Activated naive CD4-positive, alpha-beta T cell (primary cell): ENCODE measurements around the gene WLS.

ENCODE experiments used
- DNase-seq, 4 experiments: peaks; one replicate each; lab custom pipeline; 2025; lab: John Stamatoyannopoulos, UW

The WLS gene

GRCh38 chr1:68228851-68229250 is 3.5 kb downstream of the WLS start:
- no peak for DNase-seq

- no peak for DNase-seq
These were observed 4.7 kb downstream of the WLS start for GRCh38 chr1:68227598-68227997.

- no peak for DNase-seq
These were observed 6.5 kb downstream of the WLS start for GRCh38 chr1:68225781-68226180.

DNA sequence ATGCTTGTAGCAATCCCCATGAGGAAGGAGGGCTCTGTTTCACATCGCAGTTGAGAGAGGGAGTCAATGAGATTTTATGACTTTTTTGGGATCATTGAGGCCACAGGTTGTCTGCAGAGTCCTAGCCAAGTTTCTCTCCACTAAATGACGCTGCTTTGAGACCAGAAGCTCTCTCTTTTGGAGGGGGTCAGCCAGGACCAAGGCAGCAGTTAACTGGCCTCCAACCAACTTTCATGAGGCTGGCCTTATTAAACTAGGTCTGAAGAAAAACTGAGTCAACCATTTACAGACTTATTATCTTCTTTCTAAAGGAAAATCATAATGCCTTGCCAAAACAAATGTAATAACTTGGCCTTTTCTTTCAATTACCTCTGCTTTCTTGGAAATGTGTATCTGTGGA is 8.6 kb downstream of the WLS start:
- DNase-seq = no peak

- no peak for DNase-seq
These were observed 10.3 kb downstream of the WLS start for GRCh38 chr1:68221980-68222373.

DNA sequence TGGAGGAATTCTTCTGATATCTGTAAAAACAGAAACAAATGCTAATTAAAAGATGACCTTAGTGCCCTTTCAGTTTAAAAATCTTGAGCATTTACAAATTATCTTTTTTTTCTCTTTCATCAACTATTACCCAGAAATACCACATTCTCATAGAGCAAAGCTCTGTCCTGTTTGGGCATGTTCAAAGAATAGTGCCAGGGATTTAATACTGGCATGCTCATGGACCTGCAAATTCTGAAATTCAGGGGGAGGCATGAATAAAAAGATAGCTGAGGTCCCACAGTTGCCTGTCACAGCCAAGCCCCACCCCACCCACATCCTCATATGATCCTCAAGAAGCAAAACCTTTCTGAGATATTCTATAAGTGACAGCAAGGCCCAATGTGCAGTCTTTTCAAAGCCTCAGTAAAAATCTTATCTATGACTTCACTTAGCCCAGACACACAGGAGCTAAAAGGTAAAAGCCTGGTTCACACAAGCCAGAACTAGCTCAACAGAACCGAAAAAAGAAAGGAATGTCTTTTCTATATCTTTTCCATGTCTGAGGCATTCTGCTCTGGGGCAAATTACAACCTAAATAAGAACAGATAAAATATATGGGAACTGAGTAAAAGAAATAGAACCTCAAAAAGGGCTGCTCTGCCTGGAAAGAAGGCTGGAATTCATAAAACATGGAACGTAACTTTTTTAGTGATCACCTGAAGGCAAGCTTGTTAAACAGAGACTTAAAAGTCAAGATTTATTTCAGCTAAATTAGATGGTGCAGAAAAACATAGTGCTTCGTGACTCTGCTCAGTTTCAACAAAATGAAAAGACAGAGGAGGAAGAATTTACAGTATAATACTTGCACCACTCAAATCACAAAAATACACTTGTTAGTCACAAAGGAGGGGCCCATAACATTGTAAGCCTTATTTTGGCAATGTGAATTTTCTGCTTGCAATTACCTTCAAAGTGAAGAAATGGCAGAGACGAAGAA is 11.0 kb downstream of the WLS start:
- DNase-seq = no peak

DNA sequence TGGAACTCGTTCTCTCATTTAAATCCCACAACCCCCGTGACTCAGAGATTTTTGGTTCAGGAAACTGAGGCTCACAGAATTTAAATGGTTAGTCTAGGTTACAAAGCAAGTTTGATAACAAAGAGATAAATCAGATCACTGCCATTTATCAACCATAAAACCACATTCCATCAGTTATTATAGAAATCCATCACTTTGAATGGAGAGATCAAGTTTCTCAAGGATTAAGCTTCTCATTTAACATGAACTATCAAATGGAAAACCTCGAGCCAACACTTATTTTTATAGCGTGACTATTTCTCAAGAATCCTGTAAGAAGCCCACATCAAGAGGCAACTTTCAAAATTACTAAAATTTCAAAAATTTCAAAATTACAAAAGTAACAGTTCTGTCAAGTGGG is 11.9 kb downstream of the WLS start:
- DNase-seq = no peak

GRCh38 chr1:68218490-68218889 is 13.8 kb downstream of the WLS start:
- DNase-seq = no peak

DNA sequence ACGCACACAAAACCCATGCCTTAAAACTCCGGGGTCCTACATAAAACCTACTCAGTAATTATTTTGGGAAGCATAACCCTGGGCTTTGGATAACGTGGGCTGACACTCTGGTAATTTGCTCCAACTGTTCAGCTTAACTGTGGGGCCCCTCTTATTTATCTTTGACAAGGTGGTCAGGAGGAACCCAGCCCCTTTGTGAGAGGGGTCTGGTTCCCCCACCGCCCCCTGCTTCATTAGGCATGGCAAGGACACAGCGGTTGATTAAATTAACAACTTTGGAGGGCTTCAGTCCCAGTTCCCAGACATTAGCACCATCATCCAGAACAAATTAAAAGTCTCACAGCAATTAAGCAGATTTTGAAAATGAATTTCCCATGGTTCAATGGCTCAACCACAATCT is 14.7 kb downstream of the WLS start:
- no peak for DNase-seq

- DNase-seq = no peak
These were observed 15.2 kb downstream of the WLS start for GRCh38 chr1:68217060-68217554.

DNA sequence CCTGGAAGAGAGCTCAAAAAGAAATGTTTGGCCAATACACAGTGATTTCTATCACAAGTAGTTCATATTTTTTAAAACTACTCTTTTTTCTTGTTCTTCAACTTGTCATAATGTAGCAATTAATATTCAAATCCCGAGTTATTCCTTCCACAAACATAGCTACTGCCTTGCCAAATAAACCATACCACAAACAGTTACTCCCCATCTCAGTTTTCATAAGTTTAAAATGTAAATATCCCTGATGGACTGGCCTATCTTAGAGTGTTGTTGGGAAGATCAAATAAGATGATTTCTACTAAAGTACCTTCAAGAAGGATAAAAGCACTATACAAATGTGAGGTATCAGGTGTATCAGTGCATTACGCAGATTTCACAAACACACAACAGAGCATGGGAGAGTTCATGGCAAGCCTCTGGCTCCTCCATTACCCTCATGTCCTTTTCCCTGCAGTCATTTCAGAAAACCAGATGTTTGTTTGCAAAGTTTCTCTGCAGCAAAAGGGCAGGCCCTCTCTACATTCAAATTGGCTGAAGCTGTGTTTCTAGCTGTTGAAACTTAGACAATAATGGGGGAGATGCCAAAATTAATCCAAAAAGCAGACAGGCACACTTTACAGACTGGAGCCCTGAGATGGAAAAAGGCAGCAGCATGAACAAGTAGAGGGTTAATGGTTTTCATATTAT is 16.1 kb downstream of the WLS start:
- no peak for DNase-seq

DNA sequence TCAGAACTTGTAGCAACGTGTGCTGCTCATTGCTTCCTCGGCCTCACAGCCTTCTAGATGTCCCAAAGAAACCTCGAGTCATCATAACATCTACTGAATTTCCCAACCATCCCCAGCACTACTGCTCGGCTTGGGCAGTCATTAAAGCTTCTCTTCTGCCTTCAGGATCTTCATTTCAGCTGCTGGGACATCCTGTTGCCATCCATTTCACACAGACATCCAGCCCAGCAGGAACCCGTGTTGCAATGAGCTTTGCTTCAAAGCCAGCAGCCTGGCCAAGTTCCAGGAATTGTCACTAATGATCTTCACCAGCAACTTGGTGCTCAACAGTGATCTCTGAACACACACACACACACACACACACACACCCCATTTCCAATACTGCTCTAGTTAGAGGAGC is 18.5 kb downstream of the WLS start:
- no peak for DNase-seq

DNA sequence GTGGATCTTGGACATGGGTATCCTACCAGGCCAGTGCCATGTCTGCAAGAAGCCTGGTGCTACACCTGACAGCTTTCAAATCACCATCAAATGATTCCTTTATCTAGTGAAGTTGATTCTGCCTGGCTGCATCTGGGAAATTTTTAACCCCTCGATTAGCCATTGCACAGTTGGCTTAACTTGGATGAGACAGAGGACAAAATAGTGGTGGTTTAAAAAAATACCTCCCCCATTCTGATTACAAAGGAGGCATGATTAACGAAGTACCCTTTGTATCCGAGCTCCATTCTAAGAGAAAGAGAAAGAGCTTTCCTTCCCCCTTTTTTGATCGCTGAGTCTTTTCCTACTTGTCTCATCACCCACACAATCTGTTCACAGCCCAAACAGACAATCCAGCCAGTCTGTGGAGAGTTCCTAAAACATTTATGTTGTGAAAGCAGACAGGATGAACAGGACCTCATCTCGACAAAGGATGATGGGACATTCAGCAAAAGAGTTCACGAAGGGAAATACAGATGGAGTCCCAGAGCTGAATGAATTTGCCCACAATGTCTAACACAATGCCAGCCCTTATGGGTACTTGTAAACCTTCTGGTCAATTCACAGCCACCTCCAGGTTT is 20.5 kb downstream of the WLS start:
- DNase-seq = no peak

- no peak for DNase-seq
These were observed 21.5 kb downstream of the WLS start for GRCh38 chr1:68210829-68211228.

DNA sequence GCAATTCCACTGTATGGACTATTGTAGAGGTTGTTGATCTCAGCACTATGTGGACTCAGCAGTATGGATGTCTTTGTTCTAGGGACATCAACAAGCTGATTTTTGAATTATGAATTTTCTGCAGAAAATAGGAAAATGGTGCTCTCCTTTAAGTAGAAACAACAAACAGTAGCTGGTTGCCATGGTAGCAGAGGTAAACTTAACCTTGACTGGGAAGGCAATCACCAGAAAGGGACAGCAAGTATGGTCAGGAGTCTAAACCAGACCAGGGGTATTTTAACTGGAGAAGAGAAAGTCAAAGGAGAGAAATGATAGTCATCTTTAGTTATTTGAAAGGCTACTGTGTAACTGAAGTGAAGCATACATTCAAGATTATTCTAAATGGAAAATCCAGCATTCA is 22.3 kb downstream of the WLS start:
- no peak for DNase-seq

DNA sequence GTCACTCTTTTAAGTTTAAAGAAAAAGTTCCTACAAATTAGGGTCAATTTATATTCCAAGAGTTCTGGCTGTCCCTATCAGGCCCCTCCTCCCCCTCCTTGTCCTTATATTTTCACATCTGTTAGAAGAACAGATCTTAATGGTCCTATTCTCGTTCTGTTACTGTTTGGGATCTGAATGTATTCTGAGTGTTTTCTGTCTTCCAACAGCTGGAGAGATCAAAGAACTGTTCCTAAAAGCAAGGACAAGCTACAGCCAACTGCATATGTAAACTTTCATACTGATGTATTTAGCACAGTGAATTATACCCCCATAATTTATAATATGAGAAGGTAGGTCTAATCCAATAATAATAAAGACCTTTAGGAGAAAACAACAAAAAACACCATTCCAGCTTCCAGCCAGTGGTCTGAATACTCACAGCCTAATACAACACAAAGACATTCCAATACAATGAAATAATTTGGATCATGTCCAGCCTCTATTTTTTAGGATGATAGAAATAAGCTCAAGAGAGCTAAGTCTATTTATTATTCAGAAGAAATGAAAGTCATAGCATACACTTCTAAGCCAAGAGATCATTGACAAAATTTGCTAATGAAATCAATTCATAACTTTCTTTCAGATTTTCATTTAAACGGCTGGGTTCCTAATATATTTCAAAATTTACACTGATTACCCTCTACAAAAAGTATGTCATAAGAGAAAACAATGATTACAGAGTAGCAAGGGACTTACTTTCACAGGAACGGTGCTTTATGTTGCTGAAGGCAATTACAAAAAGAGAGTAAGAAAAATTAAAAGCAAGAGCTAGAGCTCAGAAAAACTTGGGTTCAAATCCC is 25.3 kb downstream of the WLS start:
- no peak for DNase-seq

DNA sequence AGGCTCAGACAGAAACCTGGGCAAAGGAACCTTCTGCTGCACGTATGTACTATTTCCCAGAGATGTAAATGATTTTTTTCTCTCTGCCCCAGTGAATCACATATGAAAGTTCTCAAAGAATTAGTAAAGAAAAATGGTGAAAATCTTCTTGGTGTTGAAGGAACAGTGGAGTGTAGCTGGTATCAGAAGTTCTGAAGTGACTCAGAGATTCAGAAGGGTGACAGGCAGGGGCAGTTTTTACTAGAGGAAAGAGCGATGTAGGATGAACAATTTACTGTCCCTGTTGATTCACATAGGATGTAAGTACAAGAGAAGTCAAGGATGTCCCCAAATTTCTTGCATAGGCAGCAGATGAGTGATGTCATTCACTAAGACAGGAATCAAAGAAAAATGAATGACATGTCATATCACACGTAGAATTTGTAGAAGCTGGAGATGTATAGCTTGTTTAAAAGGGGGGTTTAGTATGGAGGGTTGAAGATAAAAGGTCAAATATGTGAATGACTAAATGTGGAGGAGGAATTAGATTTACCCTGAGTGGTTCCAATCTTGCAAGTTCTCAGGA is 26.4 kb downstream of the WLS start:
- no peak for DNase-seq

- DNase-seq = no peak
These were observed 27.2 kb downstream of the WLS start for GRCh38 chr1:68204977-68205630.

- no peak for DNase-seq
These were observed 30.0 kb downstream of the WLS start for GRCh38 chr1:68202239-68202832.

DNA sequence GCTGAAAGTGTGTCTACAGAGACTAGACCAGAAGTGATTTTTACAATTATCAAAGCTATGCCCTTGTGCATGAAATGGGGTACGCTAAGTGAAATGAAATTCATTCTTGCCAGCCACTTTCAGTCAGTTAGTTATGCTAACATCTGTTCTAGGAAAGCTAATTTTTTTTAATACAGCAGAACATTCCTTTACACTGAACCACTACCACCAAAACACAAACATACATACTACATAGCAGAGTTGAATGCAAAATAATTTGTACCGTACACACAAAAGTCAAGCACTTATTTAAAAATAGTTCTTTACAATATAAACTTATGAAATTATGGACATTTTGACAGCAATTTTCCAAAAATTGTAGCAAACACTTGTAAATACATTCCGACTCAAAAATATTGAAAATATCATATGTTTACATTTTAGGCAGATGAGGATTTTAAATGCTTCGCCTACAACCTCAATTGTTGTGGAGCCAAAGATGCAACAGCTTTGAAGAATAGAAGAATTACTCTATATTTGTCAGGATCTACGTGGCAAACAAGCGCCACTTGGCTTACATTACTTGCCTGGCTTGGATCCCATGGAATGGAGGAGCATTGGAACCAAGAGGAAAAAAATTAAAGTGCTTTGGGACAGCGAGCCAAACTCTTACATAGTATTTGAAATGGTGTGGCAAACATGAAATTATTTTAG is 30.6 kb downstream of the WLS start:
- no peak for DNase-seq
